ENCODE results near the gene ADAMTS10. TPM values are rescaled to one million over a fixed set of nuclear protein-coding genes. Genes with fewer than 3 reads are reported as not detected.

The ADAMTS10 gene
- total and polyA plus RNA-seq, 2 of the 8 experiments (the other 6 are each of a cell fraction or from before 2014, with no cell fraction given) = 6.9 to 17.4 TPM

GRCh38 chr19:8557642-8558238 is 52.8 kb downstream of the ADAMTS10 start (continued):
- TF ChIP-seq CHD7 (IDR thresholded peaks at IDR 0.05; ENCODE audit: insufficient replicate concordance, low read length) (no peak), CHD2 (IDR thresholded peaks at IDR 0.05; ENCODE audit: low read length) (no peak), POLR2AphosphoS5 (IDR thresholded peaks at IDR 0.05; ENCODE audit: low read depth, low read length) (no peak), POLR2A (IDR thresholded peaks at IDR 0.05; ENCODE audit: control extremely low read depth in 1 of 2, low read depth in 2 of 2, low read length in 2 of 2) (no peak), TCF12 (IDR thresholded peaks at IDR 0.05; ENCODE audit: low read depth, low read length) (no peak), ZNF274 (IDR thresholded peaks at IDR 0.05; ENCODE audit: borderline replicate concordance, extremely low read depth, low read length) (no peak), NRF1 (IDR thresholded peaks at IDR 0.05; ENCODE audit: low read depth, low read length) (no peak), CHD1 (IDR thresholded peaks at IDR 0.05; ENCODE audit: low read depth, low read length) (no peak), SP2 (IDR thresholded peaks at IDR 0.05; ENCODE audit: low read length) (no peak), E2F6 (IDR thresholded peaks at IDR 0.05) (no peak), NANOG (IDR thresholded peaks at IDR 0.05; ENCODE audit: insufficient read depth, low read depth, low read length, poor library complexity, severe bottlenecking) (no peak), TEAD4 (IDR thresholded peaks at IDR 0.05; ENCODE audit: low read depth, low read length) (no peak)
